ENCODE measurements around the gene OVCH1.

OVCH1 gene, protein sequence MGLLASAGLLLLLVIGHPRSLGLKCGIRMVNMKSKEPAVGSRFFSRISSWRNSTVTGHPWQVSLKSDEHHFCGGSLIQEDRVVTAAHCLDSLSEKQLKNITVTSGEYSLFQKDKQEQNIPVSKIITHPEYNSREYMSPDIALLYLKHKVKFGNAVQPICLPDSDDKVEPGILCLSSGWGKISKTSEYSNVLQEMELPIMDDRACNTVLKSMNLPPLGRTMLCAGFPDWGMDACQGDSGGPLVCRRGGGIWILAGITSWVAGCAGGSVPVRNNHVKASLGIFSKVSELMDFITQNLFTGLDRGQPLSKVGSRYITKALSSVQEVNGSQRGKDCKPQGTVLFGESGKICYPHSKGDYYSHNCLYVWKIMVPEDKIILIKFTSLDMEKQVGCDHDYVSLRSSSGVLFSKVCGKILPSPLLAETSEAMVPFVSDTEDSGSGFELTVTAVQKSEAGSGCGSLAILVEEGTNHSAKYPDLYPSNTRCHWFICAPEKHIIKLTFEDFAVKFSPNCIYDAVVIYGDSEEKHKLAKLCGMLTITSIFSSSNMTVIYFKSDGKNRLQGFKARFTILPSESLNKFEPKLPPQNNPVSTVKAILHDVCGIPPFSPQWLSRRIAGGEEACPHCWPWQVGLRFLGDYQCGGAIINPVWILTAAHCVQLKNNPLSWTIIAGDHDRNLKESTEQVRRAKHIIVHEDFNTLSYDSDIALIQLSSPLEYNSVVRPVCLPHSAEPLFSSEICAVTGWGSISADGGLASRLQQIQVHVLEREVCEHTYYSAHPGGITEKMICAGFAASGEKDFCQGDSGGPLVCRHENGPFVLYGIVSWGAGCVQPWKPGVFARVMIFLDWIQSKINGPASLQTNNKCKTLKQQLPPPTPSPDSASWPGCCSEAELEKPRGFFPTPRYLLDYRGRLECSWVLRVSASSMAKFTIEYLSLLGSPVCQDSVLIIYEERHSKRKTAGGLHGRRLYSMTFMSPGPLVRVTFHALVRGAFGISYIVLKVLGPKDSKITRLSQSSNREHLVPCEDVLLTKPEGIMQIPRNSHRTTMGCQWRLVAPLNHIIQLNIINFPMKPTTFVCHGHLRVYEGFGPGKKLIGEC

DNA sequence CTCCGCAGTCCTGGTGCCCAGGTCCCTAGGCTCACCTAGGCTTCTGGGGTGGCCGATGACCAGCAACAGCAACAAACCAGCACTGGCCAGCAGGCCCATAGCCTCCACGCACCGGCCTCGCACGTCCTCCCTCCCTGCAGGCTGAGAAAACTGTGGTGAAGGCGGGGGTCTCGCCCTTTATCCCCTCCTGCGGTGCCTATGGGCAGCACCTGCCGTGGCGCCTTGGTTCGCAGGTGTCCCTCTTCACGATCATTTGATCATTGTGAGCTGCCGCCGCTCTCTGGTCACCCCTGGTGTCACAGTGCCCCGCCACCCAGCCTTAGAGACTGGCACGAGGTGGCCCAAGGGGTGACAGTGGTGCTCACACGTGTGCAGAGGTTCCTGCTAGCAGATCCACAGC lies at the start of gene OVCH1:
Gene OVCH1, minus strand, starts transcription at position 99 of the 400 bp plus-strand sequence. Its CDS starts 0 bp downstream, at position 99.
- DNase-seq (ENCODE audit: low spot score), result no peak

DNA sequence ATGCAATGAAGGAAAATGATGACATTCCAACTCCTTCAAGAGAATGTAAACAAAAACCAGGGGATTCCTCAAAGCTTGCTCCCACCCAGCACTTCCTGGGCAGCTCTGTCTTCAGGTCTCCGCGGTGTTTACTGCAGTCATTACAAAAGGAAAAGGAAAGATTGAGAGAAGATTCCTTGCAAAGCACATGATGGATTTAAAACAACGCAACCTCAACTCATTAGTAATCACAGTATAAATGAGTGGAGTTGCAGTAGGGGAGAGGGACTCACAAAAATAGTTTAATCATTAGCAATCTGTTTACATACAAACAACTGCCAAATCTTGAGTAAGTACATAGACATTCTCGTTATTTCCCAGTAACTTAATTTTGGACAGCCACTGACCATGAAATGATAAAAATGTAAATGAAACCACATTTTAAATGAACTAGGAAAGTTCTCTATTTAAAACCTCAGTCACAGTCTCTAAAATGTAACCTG lies 49.7 kb upstream of the OVCH1 start:
- DNase-seq (ENCODE audit: low spot score), result no peak

DNA sequence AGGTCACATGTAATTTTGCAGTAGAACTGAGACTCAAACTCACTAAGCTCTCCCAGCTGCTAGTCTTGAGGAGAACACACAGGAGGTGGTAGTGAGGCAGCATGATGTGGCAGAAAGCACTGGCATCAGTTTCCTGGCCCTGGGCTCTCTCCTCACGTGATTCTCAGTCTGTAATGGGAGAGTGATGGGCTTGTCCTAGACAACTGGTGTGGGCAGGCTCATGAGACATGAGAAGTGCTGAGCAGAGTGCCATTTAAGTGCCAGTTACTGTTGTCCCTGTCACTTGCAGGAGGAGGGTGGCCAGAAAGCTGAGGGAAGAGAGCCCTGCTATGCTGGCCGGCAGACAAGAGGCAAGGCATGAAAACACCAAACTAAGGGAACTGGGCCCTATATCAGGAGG lies 48.5 kb upstream of the OVCH1 start:
- no peak for DNase-seq (ENCODE audit: low spot score)

DNA sequence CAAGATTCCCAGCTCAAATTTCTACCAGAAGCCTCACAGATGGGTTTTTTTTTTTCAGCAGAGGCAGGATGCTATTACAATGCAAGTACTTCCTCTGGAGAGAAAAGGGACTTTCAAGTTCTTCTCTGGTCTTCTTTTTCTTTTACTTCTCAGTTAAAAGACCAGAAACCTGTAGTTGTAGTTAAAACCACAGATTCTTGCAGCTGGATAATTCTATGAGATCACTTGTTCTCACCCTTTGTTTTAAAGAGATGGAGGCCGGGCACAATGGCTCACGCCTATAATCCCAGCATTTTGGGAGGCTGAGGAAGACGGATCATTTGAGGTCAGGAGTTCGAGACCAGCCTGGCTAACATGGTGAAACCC lies 47.6 kb upstream of the OVCH1 start:
- DNase-seq (ENCODE audit: low spot score), result no peak

DNA sequence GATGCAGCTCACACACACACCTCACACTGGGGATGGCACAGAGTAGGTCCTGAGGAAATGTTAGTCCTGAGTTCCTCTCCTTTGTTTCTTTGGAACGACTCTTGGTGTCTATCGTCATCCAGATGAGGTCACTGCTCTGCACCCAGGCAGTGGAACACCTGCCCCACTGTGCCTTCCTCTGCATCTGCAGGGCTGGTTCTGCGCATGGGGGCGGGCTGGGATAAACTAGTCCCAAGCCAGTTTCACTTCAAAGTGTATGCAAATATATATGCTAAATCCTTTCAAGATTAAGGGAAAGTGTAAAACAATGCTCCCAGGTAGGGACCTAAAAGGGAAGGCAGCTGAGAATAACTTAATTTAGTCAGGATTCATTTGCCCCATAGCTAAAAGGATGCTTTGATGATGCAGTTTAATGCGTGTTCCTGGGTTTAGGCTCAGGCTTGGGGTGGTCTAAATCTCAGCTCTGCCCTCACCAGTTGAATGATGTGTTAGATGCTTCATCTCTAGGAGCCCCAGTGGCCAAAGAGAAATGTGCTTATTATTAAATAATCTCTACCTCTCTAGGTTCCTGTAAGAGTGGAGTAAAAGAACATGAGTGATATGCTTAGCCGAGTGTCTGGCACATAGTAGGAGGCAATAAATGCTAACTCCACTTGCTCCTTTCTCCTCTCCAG lies 47.1 kb upstream of the OVCH1 start:
- no peak for DNase-seq (ENCODE audit: low spot score)

DNA sequence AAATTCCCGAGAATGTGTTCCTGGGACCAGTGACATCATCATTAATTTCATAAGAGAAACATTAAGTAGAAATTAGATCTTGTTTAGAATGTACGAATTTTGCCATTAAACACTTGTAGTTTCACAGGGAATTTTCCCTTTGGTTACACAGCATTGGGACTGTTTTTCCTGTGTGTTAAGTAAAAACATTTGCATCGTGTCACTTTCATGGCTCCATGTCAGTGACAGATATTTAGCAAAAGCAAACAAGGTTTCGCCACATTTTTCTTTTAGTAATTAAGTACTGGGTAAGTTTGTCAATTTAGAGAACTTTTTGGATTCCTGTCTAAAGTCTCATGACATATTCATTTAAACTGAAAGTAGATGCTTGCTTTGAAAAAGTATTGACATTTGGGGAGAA lies 45.5 kb upstream of the OVCH1 start:
- no peak for DNase-seq (ENCODE audit: low spot score)

DNA sequence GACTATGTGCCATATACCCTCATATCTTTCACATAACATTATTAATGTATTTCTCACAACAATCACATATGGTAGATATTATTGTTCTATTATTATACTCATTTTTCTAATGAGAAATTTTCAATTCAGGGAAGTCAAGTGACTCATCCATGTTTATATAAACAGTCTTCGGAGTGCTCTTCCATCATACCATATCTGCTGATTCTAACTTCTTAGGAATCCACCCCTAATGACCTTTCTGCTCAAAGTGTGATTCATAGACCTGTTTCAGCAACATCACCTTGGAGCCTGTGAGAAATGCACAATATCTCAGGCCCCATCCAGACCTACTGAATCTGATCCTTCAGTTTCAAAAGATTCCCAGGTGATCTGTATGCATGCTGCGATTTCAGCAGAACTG lies 39.8 kb upstream of the OVCH1 start:
- no peak for DNase-seq (ENCODE audit: low spot score)

DNA sequence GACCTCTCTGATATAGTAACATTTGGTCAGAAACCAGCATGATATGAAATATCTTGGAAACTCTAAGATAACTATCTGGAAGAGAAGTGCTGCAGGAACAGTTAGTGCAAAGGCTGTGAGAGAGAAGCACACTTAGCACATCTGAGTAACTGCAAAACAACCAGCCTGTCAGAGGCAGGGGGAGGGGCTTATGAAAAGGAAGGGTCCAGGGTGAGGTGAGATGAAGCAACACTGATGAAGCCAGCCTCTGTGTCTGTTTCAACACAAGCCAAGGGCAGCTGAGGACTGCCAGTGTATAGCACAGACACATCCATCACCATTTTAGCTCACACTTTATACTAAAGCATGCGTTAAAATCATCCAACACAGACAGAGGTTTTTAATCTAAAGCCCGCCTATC lies 37.4 kb upstream of the OVCH1 start:
- no peak for DNase-seq (ENCODE audit: low spot score)

DNA sequence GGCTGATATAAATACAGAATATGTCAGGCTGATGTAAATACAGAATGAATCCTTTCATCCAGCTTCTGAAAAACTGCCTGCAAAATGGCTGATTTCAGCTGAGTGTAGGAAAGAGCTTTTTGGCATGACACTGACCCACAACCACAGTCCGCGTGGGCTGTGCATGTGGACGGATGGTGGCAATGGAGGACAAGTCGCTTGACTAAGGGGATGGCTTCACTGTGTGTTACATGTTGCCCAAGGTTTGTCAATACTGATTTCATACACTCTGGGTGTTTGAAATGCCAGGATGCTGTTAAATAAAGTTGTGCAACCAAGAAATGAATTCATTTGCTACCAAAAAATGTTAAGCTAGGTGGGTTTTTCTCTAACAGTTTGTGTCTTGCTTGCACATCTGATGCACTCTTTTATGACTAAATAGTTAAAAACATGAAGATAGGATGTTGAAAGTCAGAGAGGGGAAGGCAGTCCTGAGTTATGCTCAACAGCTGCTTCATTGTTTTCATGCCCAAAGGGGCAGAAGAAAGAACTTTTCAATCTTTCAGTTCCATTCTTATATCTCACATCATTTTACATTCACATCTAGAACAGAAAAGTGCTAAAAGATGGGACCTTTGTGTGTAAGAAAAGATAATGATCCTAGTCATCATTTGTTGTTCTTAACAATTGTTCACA lies 36.5 kb upstream of the OVCH1 start:
- no peak for DNase-seq (ENCODE audit: low spot score)

DNA sequence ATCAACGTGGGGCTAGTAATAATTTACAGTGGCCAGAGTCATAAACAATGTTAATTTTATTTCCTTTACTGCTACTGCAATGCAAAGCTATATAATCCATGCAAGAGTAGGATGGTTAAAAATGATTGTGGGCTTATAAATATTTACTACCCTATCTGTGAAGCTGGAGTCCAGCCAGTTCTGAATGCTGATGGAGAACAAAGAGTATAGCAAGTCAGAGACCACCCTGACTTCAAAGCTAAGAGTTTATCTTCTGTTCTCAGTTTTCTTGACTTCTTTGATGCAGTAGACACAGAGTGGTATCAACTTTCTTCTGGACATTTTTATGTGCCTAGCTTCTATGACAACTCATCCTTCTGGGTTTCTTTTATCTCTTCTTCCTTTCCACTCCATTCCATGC lies 34.0 kb upstream of the OVCH1 start:
- no peak for DNase-seq (ENCODE audit: low spot score)

DNA sequence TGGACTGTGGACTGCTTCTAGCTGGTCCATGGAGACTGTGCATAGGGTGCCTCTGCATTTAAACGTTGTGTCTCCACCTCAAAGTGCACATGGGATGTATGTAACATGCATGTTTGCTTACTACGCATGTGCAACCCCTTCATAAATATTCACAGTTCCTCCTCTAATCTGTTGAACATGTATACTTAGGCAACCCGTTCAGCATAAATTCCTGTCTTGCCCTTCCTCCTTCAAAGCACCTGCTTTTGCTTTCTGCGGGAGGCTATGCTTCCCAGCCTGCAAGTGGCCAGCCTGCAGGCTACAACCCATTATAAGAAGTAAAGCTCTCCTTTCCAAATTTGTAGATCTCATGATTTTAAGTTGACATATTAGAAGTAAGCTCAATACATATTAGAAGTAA lies 33.0 kb upstream of the OVCH1 start:
- DNase-seq (ENCODE audit: low spot score), result no peak

DNA sequence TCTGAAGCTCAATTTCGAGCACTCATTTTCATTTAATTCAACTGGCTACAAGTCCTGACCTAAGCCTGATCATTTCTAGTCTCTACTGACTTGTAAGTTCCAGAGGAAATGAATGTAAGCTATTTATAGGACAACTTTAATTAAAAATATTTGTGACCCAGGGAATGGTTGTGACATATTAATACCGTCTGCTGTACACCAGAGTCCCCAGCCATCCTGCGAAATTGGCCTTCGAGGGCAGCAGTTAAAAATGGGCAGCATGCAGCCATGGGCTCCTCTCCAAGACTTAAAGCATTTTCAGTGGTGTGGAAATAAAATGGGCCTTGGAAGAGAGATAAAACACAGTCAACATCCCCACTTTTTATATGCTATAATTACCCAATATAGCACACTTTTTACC lies 30.7 kb upstream of the OVCH1 start:
- DNase-seq (ENCODE audit: low spot score), result no peak

DNA sequence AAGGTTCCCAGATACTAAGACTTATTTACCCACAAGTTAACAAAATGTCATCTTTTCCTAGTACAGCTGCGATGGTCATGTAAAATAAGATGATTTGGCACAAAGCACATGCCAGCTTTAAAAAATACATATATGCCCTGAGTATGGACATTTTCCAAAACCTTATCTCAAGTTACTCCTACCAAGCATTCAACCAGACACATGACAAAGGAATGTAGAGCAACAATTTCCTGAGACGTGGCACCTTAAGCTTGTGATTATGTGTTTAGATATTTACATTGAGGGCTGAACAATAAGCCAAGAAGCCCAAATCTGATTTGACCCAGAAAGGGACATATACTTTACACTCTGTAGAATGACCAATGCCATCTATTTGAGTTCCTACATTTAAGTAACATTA lies 24.5 kb upstream of the OVCH1 start:
- no peak for DNase-seq (ENCODE audit: low spot score)

DNA sequence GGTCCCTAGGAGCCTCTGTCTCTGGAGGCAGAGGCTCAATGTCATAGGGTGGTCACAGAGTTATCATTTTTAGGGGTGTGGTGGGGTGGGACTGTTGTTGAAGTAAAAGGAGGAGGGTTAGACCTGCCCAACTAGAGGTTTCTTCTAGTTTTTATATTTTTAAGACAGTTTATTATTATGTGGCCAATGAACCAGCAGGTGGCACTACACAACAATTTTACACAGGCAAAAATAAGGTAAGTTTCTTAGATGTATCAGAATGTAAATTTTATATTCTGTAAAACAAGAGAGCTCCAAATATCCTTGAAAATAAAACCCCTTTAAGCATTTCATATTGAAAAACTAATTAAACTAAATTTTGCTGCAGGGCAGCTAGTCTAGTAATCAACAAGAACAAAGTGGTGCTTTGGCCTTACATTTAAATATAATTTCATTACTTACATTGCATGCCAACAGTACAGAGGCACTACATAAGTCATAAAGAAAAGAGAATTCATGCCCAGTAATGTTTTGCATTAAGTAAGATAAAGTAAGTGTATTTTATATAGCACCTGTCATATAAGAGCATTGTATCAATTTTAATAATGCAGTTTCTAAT lies 22.2 kb upstream of the OVCH1 start:
- peak; percentile 25 for DNase-seq (ENCODE audit: low spot score)

DNA sequence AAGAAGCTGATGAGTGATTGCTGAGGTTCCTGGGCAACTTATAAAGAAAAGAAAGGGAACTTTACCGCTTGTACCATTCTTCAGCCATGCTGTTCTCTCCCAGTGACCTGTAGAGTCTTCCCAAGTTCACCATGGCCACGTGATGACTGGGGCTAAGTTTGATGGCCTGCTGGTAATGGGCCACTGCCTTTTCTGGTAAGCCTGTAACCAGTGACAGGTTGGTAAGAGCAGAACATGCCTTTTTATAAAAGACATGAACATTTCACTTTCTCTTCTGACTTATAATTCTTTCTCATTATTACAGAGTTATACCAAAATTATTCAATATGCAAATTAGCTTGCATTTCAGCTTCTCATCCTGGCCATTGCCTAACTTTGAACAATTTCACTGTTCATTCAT lies 20.9 kb upstream of the OVCH1 start:
- DNase-seq (ENCODE audit: low spot score), result no peak

DNA sequence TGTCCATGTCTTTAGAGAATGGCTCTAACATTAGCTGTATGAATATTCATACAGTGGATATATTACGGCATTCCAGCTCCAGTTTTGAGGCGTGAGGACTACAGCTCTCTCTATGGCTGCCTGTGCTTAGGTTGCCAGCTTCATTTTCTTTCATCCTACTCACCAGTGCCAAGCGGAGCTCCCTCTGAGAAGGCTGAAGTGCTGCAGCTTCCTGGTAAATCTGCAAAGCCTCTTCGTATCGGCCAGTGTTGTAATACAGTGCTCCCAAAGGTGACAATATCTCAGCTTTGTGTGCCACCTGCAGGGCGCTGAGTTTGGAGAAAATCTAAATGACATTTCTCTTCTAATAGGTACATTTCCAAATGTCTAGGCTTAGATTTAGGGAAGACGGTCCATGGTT lies 19.8 kb upstream of the OVCH1 start:
- DNase-seq (ENCODE audit: low spot score), result no peak

DNA sequence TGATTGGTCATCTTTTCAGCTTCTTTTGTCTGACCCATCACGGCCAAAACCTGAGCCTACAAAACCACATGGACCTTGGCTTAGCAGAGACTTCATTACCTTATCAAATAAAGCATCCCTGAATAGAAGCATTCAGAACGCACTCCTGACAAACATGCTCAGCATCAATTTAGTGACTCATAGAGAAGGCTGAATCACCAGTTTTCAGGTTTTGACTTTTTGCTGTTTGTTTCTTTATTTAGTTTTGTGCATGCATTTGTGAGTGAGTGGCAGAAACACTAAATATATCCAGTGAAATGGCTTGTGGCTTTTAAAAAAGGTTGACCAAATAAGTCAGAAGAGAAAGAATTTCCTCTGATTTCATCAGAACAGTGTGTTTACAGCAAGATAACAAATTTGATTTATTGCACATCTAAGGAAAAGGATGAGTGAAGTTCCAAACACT lies 19.0 kb upstream of the OVCH1 start:
- DNase-seq (ENCODE audit: low spot score), result no peak

DNA sequence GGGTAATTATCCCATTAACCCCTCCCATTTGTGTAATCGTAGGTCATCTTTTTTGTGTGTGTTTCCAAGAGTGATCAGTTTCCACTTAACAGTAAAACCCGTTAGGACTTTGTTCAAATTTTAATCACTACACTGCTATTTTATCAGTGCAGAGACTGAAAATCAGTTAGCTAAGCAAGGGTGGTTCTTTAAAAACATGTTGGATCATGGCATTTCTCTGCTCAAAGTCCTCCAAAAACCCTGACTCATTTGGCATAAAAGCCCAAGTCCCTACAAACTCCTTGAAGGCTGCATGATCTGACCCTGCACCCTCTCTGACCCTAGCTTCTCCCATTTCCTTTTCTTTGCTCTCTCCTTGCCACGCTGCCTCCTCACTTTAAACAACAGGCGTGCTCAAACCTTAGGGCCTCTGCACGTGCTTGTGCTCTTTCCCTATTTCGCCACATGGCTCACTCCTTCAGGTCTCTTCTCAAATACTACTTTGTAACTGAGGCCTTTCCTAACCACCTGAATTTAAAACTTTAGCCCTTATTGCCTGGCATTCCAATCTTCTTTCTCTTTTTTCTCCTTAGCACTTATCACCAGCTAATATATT lies 13.2 kb upstream of the OVCH1 start:
- DNase-seq (ENCODE audit: low spot score), result no peak

DNA sequence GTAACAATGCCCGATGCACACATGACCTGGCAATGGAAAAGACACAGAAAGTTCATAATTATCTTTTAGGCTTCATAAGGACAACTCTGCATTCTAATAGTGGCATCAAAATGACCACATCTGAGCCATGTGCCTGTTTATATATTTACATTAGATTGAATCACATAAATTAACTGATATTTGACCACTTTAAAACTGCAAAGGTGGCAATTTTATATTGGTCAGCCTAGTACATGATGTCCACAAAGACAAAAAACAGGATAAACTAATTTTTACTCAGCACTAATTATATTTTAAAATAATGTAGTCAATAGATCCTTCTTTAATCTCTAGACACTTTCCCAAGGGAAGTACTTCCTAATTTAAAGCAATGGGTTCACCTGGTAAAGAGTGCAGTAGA lies 12.0 kb upstream of the OVCH1 start:
- DNase-seq (ENCODE audit: low spot score), result no peak

DNA sequence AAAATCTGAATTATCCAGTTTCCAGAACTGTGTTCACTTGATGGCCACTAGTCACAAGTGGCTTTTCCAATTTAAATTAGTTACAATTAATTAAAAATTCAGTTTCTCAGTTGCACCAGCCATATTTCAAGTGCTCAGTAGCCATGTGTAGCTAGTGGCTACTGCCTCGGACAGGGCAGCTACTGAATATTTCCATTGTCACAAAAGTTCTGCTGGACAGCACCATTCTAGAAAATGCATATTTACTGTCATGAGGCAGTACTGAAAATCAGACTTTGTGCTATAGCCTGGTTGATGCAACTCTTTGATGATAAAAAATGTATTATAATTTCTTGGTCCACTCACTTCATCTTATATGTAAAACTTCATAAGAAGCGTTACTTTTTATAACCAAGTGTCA lies 11.5 kb upstream of the OVCH1 start:
- DNase-seq (ENCODE audit: low spot score), result no peak

DNA sequence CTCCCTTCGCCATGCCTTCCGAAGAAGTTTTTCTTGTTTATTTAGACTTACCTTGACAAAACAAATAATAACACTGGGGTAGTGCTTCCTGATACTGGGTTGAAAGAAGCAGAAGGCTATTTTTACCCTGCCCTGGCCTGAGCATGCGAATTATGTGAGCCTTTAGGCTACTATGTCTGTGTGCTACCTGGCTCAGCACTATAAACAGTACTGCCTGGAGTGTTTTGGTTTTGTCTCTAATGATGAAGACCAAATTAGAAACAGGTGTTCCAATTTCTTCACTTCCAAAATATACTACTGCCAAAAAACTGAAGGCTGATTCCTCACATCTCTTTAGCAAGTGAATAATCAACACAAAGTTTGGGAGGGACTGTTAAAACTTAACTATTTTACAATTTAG lies 7.6 kb upstream of the OVCH1 start:
- no peak for DNase-seq (ENCODE audit: low spot score)

Data from germinal center (tissue), 1 donor.